OCI-LY7 (cell line): Measurements from ENCODE around the gene GTF2I. TPM values are rescaled to one million over a fixed set of nuclear protein-coding genes. Genes with fewer than 3 reads are reported as not detected.

Experiments used
- total RNA-seq, 2 experiments: library from RNA; depleted of rRNA in 1 of 2; stranded (reverse); fragments of >200 nt in 1 of 2; shearing (Covaris generic) in 1 of 2; gene quantifications; 2 replicates each; pipeline ENCODE4 v1.2.3, GENCODE V29; 2014 to 2022

Gene GTF2I
- total RNA-seq, 2 experiments from 2014 or later: 188 to 269 TPM

Other genes with a start within 250 kb of the GTF2I start
- gene GTF2IRD1, start 203.8 kb upstream of the GTF2I start, total RNA-seq (2014; rRNA removed; shearing (Covaris generic)): 4.2 and 4.4 TPM in 2 replicates
- 29.7 and 34.3 TPM in 2 replicates for gene GTF2IRD1, start 203.8 kb upstream of the GTF2I start, total RNA-seq (2022)
- gene NCF1, start 116.3 kb downstream of the GTF2I start, total RNA-seq (2014; rRNA removed; shearing (Covaris generic)): 23.3 and 31.9 TPM in 2 replicates
- 96.0 and 100 TPM in 2 replicates for gene NCF1, start 116.3 kb downstream of the GTF2I start, total RNA-seq (2022)
- 4.2 and 8.3 TPM in 2 replicates for gene GTF2IRD2, start 193.9 kb downstream of the GTF2I start, total RNA-seq (2014; rRNA removed; shearing (Covaris generic))
- gene GTF2IRD2, start 193.9 kb downstream of the GTF2I start, total RNA-seq (2022): 14.6 and 17.1 TPM in 2 replicates